Muscle layer of colon (tissue), 2 donors: ENCODE data around the gene FLNC.

Experiments
- H3K27ac ChIP-seq: one replicate; pipeline ENCODE4 v1.7.0; 2013; ENCODE audit warnings: low read depth, mild to moderate bottlenecking, low read length, moderate library complexity
- H3K27me3 ChIP-seq, 2 donors: one replicate each; pipeline ENCODE4 v1.7.0; 2013; ENCODE audit warnings: low read length in 2 of 2, mild to moderate bottlenecking in 2 of 2; ENCODE audit not compliant: insufficient read depth in 2 of 2, control insufficient read depth in 1 of 2
- H3K36me3 ChIP-seq: one replicate; pipeline ENCODE4 v1.7.0; 2013; ENCODE audit warnings: mild to moderate bottlenecking, low read length; ENCODE audit not compliant: insufficient read depth
- H3K4me1 ChIP-seq: one replicate; pipeline ENCODE4 v1.7.0; 2013; ENCODE audit warnings: mild to moderate bottlenecking, low read length; ENCODE audit not compliant: insufficient read depth
- H3K4me3 ChIP-seq, 2 donors: one replicate each; pipeline ENCODE4 v1.7.0; 2013; ENCODE audit warnings: low read length in 2 of 2, low read depth in 1 of 2, mild to moderate bottlenecking in 1 of 2, moderate library complexity in 1 of 2
- H3K9ac ChIP-seq: one replicate; pipeline ENCODE4 v1.7.0; 2013; ENCODE audit warnings: low read length
- H3K9me3 ChIP-seq: one replicate; pipeline ENCODE4 v1.7.0; 2013; ENCODE audit warnings: mild to moderate bottlenecking, low read length
- donor health status: abdominal sarcoma.
- donor health status: Adenocarcinoma of cecum.

Gene FLNC

DNA sequence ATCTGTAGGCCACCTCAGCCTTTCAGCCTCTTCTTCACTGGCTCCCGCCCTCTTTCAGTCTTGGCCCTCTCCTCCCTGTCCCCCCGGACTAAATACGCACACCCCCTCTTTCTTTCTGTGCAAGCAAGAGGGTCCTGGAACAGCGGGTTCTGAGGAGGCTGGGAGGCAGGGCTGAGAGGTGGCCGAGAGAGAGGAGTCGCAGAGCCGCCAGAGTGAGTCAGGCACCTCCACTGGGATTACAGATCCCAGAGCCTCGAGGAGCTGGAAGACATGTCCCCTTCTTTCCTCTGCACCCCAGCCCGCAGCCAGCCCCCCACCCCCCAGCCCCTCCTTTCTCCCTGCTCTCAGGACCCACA is 38.3 kb upstream of the FLNC start:
- H3K27ac ChIP-seq: peak overlapping the region; percentile 80
- H3K36me3 ChIP-seq: no peaks in the 10 kb centered on the region
- H3K27me3 ChIP-seq: no peaks in the 10 kb centered on the region
- peak overlapping the region; percentile 82 to 84 for H3K4me3 ChIP-seq
- H3K9me3 ChIP-seq: no peaks in the 10 kb centered on the region
- peaks cover 21% of the 10 kb centered on the region for H3K4me1 ChIP-seq
- no peak overlapping the region for H3K9ac ChIP-seq

DNA sequence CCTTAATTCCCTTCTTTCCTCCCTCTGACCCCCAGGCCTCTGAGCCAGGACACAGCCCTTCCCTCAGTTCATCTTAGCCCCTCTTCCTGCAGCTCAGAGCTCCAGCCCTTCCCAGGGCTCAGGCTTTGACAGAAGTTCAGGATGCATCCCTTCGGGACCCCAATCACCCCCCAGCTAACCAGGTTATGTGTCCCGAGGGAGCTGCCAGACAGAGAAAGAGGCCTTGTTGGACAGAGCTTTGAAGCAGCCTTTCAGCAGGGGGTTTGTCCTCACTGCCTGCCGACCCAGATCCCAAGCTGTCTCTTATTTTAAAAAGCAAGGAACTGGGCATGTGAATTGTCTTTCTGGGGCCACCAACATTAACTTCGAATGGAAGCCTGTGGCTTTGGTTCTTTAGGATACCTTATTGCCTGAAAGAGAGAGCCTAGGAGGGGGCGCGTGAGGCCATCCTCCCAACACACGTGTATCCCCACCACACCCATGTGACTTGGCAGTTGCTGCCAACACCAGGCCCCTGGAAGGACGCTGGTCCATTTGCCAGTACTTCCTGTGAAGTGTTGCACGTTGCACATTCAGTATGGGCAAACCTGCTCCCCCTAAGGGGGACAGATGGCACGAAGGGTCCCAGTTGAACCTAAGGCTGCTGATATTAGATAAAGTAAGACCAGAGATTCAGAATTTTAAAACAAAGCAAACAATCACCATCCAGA is 37.6 kb upstream of the FLNC start:
- H3K27ac ChIP-seq: no peak overlapping the region
- peaks cover 21% of the 10 kb centered on the region for H3K4me1 ChIP-seq
- H3K36me3 ChIP-seq: no peaks in the 10 kb centered on the region
- no peaks in the 10 kb centered on the region for H3K27me3 ChIP-seq
- peak overlapping the region; percentile 20 to 21 for H3K4me3 ChIP-seq
- no peak overlapping the region for H3K9ac ChIP-seq
- H3K9me3 ChIP-seq: no peaks in the 10 kb centered on the region

DNA sequence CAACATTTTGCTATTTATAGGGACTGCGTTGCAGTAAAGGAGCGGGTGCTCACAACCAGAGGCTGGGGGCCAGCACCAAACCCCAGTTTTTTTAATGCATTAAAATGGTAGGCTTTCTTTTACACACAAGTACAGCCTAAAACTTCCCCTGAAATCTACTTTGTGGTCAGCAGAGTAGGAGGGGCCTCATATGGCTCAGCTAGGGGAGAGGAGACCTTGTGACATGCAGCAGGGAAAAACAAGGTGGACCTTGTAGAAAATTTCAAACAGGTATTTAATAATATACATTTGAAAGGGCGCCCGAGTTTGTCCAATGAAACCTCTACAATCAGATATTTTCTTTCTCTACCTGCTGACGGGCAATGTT is 37.0 kb upstream of the FLNC start:
- Histone ChIP-seq H3K36me3 (no peaks in the 10 kb centered on the region), H3K4me3 (peak overlapping the region; percentile 20 to 21), H3K9ac (no peak overlapping the region), H3K27me3 (no peaks in the 10 kb centered on the region), H3K9me3 (no peaks in the 10 kb centered on the region), H3K27ac (no peak overlapping the region), H3K4me1 (peaks cover 21% of the 10 kb centered on the region)

DNA sequence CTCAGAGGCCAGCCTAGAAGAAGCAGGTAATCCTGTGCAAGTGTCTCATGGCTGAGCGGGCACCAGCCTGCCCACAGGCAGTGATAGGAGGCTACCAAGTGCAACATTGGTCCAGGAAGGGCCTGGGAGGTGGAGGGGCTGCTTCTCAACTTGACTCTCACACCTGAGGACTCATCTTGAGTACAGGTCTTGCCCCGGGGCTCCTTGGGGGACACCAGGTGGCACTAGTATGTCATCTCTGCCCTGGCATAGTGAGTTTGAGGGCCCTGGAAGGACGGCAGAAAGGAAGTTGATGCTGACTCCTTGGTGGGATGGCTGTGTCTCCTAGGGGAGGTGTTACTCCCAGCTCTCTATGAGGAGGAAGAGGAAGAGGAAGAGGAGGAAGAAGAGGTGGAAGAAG is 36.2 kb upstream of the FLNC start:
- no peak overlapping the region for H3K27ac ChIP-seq
- no peak overlapping the region for H3K4me3 ChIP-seq
- H3K27me3 ChIP-seq: no peaks in the 10 kb centered on the region
- no peaks in the 10 kb centered on the region for H3K9me3 ChIP-seq
- H3K4me1 ChIP-seq: peaks cover 21% of the 10 kb centered on the region
- no peak overlapping the region for H3K9ac ChIP-seq
- H3K36me3 ChIP-seq: no peaks in the 10 kb centered on the region

DNA sequence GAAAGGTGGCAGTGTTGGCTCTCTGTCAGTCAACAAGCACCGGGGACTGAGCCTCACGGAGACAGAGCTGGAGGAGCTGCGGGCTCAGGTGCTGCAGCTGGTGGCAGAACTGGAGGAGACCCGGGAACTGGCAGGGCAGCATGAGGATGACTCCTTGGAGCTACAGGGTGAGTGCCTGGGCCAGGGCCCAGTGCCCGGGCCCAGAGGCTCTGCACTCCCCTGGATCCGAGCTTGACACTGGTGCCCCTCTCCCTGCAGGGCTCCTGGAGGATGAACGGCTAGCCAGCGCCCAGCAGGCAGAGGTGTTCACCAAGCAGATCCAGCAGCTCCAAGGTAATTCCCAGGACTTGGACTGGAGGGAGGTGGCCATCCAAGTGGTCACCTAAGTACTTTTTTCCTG is 35.8 kb upstream of the FLNC start:
- no peak overlapping the region for H3K27ac ChIP-seq

DNA sequence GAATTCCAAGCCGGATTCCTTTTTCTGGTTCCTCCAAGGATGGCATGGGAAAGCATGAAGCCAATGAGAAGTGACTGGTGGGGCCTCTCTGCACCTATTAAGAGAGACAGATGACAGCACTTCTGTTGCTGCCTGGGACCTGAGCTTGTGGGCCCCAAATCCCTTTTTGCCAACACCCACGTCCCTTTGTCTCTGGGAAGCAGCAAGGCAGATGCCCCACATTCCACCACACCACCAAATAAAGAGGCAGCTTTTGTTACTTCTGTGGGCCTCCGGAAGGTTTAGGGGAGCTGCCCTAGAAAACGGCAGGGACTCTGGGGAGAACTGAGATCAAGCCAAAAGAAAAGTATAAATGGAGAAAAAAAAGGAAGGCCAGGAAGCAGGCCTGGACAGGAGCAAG is 35.1 kb upstream of the FLNC start:
- no peak overlapping the region for H3K4me3 ChIP-seq
- H3K27ac ChIP-seq: no peak overlapping the region
- no peaks in the 10 kb centered on the region for H3K27me3 ChIP-seq
- no peaks in the 10 kb centered on the region for H3K9me3 ChIP-seq
- peaks cover 21% of the 10 kb centered on the region for H3K4me1 ChIP-seq
- H3K9ac ChIP-seq: no peak overlapping the region
- H3K36me3 ChIP-seq: no peaks in the 10 kb centered on the region

More for the DNA sequence above, 35.8 kb upstream of the FLNC start:
- Histone ChIP-seq H3K4me3 (no peak overlapping the region), H3K9me3 (no peaks in the 10 kb centered on the region), H3K27me3 (no peaks in the 10 kb centered on the region), H3K9ac (no peak overlapping the region), H3K4me1 (peaks cover 21% of the 10 kb centered on the region), H3K36me3 (no peaks in the 10 kb centered on the region)

DNA sequence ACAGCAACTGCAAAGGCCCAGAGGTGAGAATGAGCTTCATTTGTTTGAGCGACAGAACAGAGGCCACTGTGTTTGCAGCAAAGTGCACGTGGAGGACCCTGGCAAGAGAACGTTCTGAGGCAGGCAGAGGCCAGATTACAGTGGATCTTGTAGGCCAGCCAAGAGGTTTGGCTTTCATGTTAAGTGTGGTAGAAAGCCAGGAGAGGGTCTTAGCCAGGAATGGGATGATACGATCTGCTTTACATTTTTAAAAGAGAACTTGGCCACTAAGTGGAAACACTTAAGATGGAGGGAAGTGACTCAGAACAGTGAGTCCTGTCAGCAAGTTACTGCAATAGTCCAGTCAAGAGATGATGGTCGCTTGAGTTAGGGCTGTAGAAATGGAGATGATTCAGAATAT is 33.9 kb upstream of the FLNC start:
- peaks cover 16% of the 10 kb centered on the region for H3K4me1 ChIP-seq
- H3K36me3 ChIP-seq: no peaks in the 10 kb centered on the region
- no peak overlapping the region for H3K27ac ChIP-seq
- H3K9me3 ChIP-seq: no peaks in the 10 kb centered on the region
- H3K9ac ChIP-seq: no peak overlapping the region
- H3K4me3 ChIP-seq: no peak overlapping the region
- no peaks in the 10 kb centered on the region for H3K27me3 ChIP-seq

DNA sequence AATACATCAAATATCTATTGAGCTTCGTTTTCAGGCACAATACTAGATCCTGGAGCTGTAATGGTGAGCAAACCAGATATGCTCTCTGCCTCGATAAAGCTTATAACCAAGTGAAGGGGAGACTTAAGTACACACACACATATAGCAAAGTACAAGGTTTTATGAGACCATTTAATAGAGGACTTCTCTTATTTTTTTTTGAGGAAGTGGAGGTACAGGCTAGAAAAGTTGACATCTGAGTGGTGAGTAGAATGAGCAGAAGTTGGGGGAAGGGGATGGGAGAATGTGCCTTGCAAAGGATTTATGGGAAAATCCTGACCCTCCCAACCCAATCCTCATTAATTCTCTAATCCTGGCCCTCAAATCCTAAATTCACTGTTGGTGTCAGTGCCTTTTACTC is 30.8 kb upstream of the FLNC start:
- no peak overlapping the region for H3K27ac ChIP-seq
- H3K36me3 ChIP-seq: peaks cover 6% of the 10 kb centered on the region

DNA sequence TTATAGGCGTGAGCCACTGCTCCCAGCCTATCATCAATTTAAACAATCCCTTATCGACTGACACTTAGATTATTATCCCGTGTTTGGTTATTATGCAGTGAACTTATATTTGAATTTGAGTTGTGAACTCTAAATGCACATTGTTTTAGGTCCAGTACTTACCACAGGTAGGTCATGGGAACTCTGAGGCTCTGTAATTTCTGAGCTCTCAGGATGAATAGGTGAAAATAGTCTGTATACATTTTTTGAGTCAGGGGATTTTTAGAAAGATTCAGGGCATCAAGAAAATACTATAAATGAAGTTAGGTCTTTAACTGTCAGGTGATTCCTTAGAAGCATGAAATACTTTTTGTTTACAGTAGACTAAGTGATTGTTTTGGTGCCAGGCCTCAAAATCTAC is 29.6 kb upstream of the FLNC start:
- Histone ChIP-seq H3K36me3 (peaks cover 17% of the 10 kb centered on the region), H3K27ac (no peak overlapping the region), H3K9me3 (no peaks in the 10 kb centered on the region), H3K4me3 (no peak overlapping the region), H3K4me1 (no peaks in the 10 kb centered on the region), H3K27me3 (no peaks in the 10 kb centered on the region), H3K9ac (no peak overlapping the region)

More for the DNA sequence above, 30.8 kb upstream of the FLNC start:
- H3K4me3 ChIP-seq: no peak overlapping the region
- no peaks in the 10 kb centered on the region for H3K9me3 ChIP-seq
- H3K4me1 ChIP-seq: no peaks in the 10 kb centered on the region
- H3K27me3 ChIP-seq: no peaks in the 10 kb centered on the region
- H3K9ac ChIP-seq: no peak overlapping the region

DNA sequence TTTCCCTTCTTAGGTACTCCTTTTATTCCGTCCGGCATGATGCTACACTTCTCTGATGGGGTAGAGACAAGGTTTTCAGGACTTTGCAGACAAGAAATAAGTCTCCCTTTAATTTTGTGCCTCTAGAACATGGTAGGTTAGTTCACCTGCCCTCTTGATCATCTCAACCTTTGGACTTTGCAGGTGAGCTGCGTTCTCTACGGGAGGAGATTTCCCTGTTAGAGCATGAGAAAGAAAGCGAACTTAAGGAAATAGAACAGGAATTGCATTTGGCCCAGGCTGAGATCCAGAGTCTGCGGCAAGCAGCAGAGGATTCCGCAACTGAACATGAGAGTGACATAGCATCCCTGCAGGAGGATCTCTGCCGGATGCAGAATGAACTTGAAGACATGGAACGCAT is 29.2 kb upstream of the FLNC start:
- Histone ChIP-seq H3K4me1 (no peaks in the 10 kb centered on the region), H3K9ac (no peak overlapping the region), H3K27ac (no peak overlapping the region), H3K4me3 (no peak overlapping the region), H3K9me3 (no peaks in the 10 kb centered on the region), H3K27me3 (no peaks in the 10 kb centered on the region), H3K36me3 (peaks cover 21% of the 10 kb centered on the region)

DNA sequence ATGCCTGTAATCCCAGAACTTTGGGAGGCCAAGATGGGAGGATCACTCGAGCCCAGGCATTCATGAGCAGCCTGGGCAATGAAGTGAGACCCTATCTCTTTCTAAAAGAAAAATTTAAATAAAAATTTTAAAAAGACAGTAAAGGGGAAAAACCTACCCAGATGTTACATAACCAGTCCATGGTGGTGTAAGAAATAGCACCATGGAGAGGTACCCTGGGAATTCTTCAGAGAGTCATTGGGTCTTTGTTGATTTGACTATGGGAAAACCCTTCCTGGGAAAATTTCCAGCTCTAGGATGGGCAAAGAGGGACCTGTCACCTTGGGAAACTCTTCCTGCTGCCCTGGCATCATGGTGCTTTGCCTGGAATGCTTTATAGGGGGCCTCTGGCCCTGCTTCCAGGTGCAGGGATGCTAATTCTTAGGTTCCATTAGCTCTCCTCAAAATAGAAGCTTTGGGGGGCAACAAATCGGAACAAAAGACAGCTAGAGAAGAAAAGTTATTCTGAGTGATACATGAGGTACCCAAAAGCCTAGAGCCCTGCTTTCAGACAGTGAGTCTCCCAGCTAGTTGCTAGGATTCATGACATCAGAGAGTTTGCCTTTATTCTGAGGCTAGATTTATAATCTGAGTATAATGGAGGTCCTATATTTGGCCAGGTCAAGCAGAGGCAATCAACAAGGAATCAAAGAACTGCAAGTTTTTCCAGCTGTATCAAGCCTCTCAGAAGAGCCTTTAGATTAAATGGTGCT is 28.4 kb upstream of the FLNC start:
- H3K36me3 ChIP-seq: peaks cover 29% of the 10 kb centered on the region
- H3K4me3 ChIP-seq: no peak overlapping the region
- H3K9me3 ChIP-seq: no peaks in the 10 kb centered on the region
- no peak overlapping the region for H3K9ac ChIP-seq
- H3K4me1 ChIP-seq: no peaks in the 10 kb centered on the region
- H3K27ac ChIP-seq: no peak overlapping the region
- H3K27me3 ChIP-seq: no peaks in the 10 kb centered on the region

DNA sequence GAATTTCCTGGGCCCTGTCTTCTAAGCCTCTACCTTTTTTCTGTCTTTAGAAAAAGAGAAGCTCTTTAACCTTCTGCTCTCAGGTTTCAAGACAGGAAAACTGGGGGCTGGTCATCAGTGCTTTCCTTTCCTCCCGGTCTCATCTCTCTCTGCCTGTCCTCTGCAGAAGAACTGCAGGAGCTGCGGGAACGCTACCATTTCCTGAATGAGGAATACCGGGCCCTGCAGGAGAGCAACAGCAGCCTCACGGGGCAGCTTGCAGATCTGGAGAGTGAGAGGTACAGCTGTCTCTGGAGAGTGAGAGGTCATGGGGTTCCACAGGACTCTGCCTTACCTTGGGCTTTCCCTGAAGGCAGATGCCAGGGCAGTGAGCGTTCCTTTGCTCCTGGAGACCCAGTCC is 25.7 kb upstream of the FLNC start:
- Histone ChIP-seq H3K9ac (no peak overlapping the region), H3K4me1 (no peaks in the 10 kb centered on the region), H3K27me3 (no peaks in the 10 kb centered on the region), H3K36me3 (peaks cover 46% of the 10 kb centered on the region), H3K4me3 (no peak overlapping the region), H3K27ac (no peak overlapping the region), H3K9me3 (no peaks in the 10 kb centered on the region)
